ENCODE measurements around the gene SMNDC1. TPM values are rescaled to one million over a fixed set of nuclear protein-coding genes. Genes with fewer than 3 reads are reported as not detected.

The SMNDC1 gene
- total and polyA plus RNA-seq, 2 of the 4 experiments (the other 2 are of a cell fraction): 3.9 to 15.1 TPM

DNA sequence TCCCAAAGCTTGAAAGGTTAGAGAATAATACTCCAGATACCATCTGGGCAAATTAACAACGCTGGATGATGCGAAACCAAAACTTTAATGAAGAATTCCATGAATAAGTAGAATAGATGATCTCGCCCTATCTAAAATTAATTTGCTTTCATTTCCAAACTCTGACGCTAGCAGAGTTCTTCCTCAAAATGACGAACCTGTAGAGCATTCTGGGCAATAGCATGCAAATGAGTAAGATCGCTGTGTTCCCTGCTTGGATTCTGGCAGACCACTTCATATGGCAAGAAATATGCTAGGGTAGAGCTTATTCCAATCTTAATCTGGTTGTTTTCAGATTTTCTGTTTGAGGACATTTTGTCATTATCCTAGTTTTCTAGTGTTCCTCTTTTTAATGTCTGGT, 36.1 kb upstream of the SMNDC1 start:
- no peak overlapping the region for H3K23ac ChIP-seq (ENCODE audit: low read depth, low read length)
- no peaks in the 10 kb centered on the region for H3K36me3 ChIP-seq (ENCODE audit: control insufficient read depth, insufficient read depth, low read length)
- no peak overlapping the region for H2AK9ac ChIP-seq (replicated peaks; ENCODE audit: low read depth, low read length, poor library complexity)
- no peak overlapping the region for H3K27ac ChIP-seq (ENCODE audit: insufficient read depth, low read length)
- POLR2A ChIA-PET (ENCODE audit: unreplicated experiment): no interaction called here
- no peak for ATAC-seq (ENCODE audit: low read depth)
- H3K4me1 ChIP-seq (ENCODE audit: control insufficient read depth, insufficient read depth, low read length): peaks cover 11% of the 10 kb centered on the region
- H3K4me2 ChIP-seq (ENCODE audit: low read depth, low read length): no peak overlapping the region
- dilution Hi-C loops (cut with HindIII; ENCODE audit: low sequenced_read_pairs, unreplicated experiment) (no loop called here), intact Hi-C loops (cut with micrococcal nuclease) (no loop called here), in situ Hi-C loops (cut with MboI; ENCODE audit: low sequenced_read_pairs) (no loop called here)
- H3K9ac ChIP-seq (ENCODE audit: low read depth, low read length): no peak overlapping the region
- H2BK120ac ChIP-seq (ENCODE audit: low read depth, low read length): 0 out of 2 replicates have a peak overlapping the region, but pooled peaks have one; percentile 16
- no peak overlapping the region for H4K91ac ChIP-seq (ENCODE audit: insufficient read depth, low read depth, low read length)
- H3K18ac ChIP-seq (ENCODE audit: low read depth, low read length): no peak overlapping the region
- H4K20me1 ChIP-seq (ENCODE audit: insufficient read depth, low read length): no peaks in the 10 kb centered on the region
- no peak overlapping the region for H3K4ac ChIP-seq (ENCODE audit: low read depth, low read length)
- DNase-seq: peak; percentile 59
- H2BK5ac ChIP-seq (ENCODE audit: low read depth, low read length, poor library complexity, severe bottlenecking): no peak overlapping the region
- WGBS, 2 experiments (ENCODE audit: extremely low coverage in 2 of 2, insufficient read length in 1 of 2): 100% methylated on average over 1 of the region's 6 CpGs; no CpG with 5 or more reads in 1 of the 2 experiments
- BruUV-seq (replicated peaks): no TSS peak
- no peak overlapping the region for H2BK20ac ChIP-seq (ENCODE audit: low read depth, low read length)
- H3K9me1 ChIP-seq (ENCODE audit: insufficient read depth, low read length): peaks cover 10% of the 10 kb centered on the region
- H3K9me3 ChIP-seq (ENCODE audit: control insufficient read depth, insufficient read depth, low read length): no peaks in the 10 kb centered on the region
- H2BK15ac ChIP-seq (ENCODE audit: low read depth, low read length): no peak overlapping the region; the same call in 2 of the 3 replicates
- H3K79me1 ChIP-seq (ENCODE audit: low read depth in 1 of 2, low read length in 2 of 2): no peaks in the 10 kb centered on the region
- no peak overlapping the region for H2AFZ ChIP-seq (replicated peaks; ENCODE audit: low read length, poor library complexity)
- CTCF ChIA-PET: no interaction called here
- no peak overlapping the region for H3K56ac ChIP-seq (ENCODE audit: extremely low read depth, insufficient read depth, low read length)
- TF ChIP-seq RCOR1 (IDR thresholded peaks at IDR 0.05; ENCODE audit: insufficient replicate concordance, low read length): no peak
- TF ChIP-seq MAZ (IDR thresholded peaks at IDR 0.05; ENCODE audit: borderline replicate concordance, low read depth, low read length): no peak
- TF ChIP-seq BHLHE40 (IDR thresholded peaks at IDR 0.05; ENCODE audit: low read depth, low read length): no peak
- no peak for TF ChIP-seq SMC3 (IDR thresholded peaks at IDR 0.05; ENCODE audit: low read depth, low read length)
- TF ChIP-seq MAFK (IDR thresholded peaks at IDR 0.05; ENCODE audit: low read depth, low read length): no peak
- TF ChIP-seq, protein P1, sequence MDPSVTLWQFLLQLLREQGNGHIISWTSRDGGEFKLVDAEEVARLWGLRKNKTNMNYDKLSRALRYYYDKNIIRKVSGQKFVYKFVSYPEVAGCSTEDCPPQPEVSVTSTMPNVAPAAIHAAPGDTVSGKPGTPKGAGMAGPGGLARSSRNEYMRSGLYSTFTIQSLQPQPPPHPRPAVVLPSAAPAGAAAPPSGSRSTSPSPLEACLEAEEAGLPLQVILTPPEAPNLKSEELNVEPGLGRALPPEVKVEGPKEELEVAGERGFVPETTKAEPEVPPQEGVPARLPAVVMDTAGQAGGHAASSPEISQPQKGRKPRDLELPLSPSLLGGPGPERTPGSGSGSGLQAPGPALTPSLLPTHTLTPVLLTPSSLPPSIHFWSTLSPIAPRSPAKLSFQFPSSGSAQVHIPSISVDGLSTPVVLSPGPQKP (IDR thresholded peaks at IDR 0.05; ENCODE audit: borderline replicate concordance, low read depth, low read length): no peak
- no peak for TF ChIP-seq NFE2L2 (IDR thresholded peaks at IDR 0.05; ENCODE audit: low read depth, low read length)
- TF ChIP-seq, protein P2, sequence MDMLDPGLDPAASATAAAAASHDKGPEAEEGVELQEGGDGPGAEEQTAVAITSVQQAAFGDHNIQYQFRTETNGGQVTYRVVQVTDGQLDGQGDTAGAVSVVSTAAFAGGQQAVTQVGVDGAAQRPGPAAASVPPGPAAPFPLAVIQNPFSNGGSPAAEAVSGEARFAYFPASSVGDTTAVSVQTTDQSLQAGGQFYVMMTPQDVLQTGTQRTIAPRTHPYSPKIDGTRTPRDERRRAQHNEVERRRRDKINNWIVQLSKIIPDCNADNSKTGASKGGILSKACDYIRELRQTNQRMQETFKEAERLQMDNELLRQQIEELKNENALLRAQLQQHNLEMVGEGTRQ (IDR thresholded peaks at IDR 0.05; ENCODE audit: low read depth, low read length): no peak
- no peak for TF ChIP-seq FOS (IDR thresholded peaks at IDR 0.05; ENCODE audit: low read depth, low read length)
- TF ChIP-seq CHD1 (IDR thresholded peaks at IDR 0.05; ENCODE audit: low read depth, low read length): no peak
- no peak overlapping the region for H4K8ac ChIP-seq (ENCODE audit: low read depth in 2 of 2, low read length in 2 of 2)
- no peak overlapping the region for H3K4me3 ChIP-seq (ENCODE audit: insufficient read depth, low read depth, low read length)
- no peak overlapping the region for H2AK5ac ChIP-seq (ENCODE audit: low read depth, low read length)
- H3K27me3 ChIP-seq (ENCODE audit: control insufficient read depth, insufficient read depth, low read length): no peaks in the 10 kb centered on the region
- H4K5ac ChIP-seq (ENCODE audit: low read depth, low read length): no peak overlapping the region
- 0 out of 2 replicates have a peak overlapping the region, but pooled peaks have one; percentile 4 for H3K14ac ChIP-seq (replicated peaks; ENCODE audit: low read depth, low read length)
